Fibroblast of lung (primary cell): ENCODE results near the gene GAD2.

ENCODE experiments used
- EZH2 ChIP-seq: IDR thresholded peaks from 2 replicates; pipeline ENCODE4 v1.5.1; 2012; ENCODE audit warnings: low read length, control low read depth, mild to moderate bottlenecking; ENCODE audit errors: missing control alignments
- TF ChIP-seq, protein P1 (sequence below), 2 donors: IDR thresholded peaks in 1 of 2; conservative IDR thresholded peaks in 1 of 2; 1 replicate in 1 of 2; 2 replicates in 1 of 2; pipeline ENCODE4 v1.5.1; 2011 to 2012; ENCODE audit warnings: low read length in 2 of 2, control low read depth in 1 of 2, inconsistent platforms in 1 of 2, low read depth in 1 of 2, mild to moderate bottlenecking in 1 of 2

DNA sequence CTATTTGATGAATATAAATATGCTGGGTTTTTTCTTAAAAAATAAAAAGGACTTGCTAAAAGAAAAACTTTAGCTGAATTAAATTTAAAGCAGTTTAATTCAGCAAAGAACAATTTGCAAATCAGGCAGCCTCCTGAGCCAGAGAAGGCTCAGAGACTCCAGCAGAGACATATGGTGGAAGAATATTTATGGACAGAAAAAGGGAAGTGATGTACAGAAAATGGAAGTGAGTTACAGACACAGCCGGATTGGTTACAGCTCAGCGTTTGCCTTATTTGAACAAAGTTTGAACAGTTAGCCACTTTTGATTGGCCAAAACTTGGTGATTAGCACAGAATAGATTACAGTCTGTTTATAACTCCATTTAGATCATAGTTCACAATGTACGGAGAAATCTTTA is 110.3 kb downstream of the GAD2 start:
- no peak for TF ChIP-seq EZH2
- TF ChIP-seq, protein P1, sequence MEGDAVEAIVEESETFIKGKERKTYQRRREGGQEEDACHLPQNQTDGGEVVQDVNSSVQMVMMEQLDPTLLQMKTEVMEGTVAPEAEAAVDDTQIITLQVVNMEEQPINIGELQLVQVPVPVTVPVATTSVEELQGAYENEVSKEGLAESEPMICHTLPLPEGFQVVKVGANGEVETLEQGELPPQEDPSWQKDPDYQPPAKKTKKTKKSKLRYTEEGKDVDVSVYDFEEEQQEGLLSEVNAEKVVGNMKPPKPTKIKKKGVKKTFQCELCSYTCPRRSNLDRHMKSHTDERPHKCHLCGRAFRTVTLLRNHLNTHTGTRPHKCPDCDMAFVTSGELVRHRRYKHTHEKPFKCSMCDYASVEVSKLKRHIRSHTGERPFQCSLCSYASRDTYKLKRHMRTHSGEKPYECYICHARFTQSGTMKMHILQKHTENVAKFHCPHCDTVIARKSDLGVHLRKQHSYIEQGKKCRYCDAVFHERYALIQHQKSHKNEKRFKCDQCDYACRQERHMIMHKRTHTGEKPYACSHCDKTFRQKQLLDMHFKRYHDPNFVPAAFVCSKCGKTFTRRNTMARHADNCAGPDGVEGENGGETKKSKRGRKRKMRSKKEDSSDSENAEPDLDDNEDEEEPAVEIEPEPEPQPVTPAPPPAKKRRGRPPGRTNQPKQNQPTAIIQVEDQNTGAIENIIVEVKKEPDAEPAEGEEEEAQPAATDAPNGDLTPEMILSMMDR (conservative IDR thresholded peaks at IDR 0.05 in 1 of 2, IDR thresholded peaks at IDR 0.05 in 1 of 2; ENCODE audit: low read depth in 1 of 2, low read length in 2 of 2) = no peak
